Sigmoid colon (tissue), 4 donors: ENCODE results near the gene RPN2.

Experiments used
- EP300 ChIP-seq, 4 donors: sonication (generic); formaldehyde crosslinking; IDR thresholded peaks; one replicate each; pipeline ENCODE4 v1.6.1; 2017; ENCODE audit warnings: antibody characterized with exemption in 4 of 4
- TF ChIP-seq, protein P1 (sequence below), 4 experiments: fragments of 450-650 bp in 3 of 4; fragments of 200-600 bp in 1 of 4; IDR thresholded peaks; one replicate each; pipeline ENCODE4 v1.5.1; 2016 to 2019; ENCODE audit warnings: antibody characterized with exemption in 4 of 4, mild to moderate bottlenecking in 3 of 4, moderate library complexity in 2 of 4

DNA sequence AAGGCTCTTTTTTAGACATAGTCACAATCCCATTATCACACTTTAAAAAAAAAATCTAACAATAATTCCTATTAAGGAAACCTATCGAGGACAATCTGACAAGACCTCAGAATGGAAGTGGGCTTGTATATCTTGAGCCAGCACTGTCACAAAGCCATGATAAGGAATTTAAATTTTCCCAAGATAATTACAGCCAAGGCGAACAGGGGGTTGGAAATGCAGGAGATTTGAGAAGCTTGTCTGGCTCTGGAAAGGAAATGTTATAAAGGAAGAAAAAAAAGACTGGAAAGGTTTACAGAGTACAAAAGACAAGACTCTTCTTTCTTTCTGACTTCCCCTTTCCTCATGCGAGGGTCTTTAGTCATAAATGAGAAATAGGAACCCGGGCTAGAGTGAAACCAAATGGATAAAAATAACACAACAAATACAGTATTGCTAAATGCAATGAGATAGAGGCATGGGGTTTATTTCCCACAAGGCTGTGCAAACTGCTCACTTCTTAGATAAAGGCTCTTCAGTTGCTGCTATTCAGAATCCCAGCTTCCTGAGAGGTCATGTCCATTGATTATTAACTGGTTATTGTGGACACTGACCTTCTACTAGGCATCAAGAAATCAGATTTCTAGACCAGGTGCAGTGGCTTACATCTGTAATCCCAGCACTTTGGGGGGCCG is 95.9 kb downstream of the RPN2 start:
- no peak for TF ChIP-seq EP300 (IDR thresholded peaks at IDR 0.05)
- TF ChIP-seq, protein P1, sequence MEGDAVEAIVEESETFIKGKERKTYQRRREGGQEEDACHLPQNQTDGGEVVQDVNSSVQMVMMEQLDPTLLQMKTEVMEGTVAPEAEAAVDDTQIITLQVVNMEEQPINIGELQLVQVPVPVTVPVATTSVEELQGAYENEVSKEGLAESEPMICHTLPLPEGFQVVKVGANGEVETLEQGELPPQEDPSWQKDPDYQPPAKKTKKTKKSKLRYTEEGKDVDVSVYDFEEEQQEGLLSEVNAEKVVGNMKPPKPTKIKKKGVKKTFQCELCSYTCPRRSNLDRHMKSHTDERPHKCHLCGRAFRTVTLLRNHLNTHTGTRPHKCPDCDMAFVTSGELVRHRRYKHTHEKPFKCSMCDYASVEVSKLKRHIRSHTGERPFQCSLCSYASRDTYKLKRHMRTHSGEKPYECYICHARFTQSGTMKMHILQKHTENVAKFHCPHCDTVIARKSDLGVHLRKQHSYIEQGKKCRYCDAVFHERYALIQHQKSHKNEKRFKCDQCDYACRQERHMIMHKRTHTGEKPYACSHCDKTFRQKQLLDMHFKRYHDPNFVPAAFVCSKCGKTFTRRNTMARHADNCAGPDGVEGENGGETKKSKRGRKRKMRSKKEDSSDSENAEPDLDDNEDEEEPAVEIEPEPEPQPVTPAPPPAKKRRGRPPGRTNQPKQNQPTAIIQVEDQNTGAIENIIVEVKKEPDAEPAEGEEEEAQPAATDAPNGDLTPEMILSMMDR (IDR thresholded peaks at IDR 0.05): no peak
